GM23338 (cell line): ENCODE measurements around the gene SLC43A3. TPM values are rescaled to one million over a fixed set of nuclear protein-coding genes. Genes with fewer than 3 reads are reported as not detected.

Experiments
- ATAC-seq: fragments of 200-7000 bp; cut with Tn5 transposase; 3 replicates; pipeline ENCODE4 v1.9.1; 2020
- DNase-seq: peaks from one replicate; pipeline ENCODE4 v3.0.0-alpha.2; 2015; ENCODE audit warnings: low spot score
- H2AFZ ChIP-seq: fragments of 200-600 bp; sonication (generic); 2 replicates; pipeline ENCODE4 v1.8.0; 2016; ENCODE audit warnings: antibody characterized with exemption, mild to moderate bottlenecking, moderate library complexity
- H3F3A ChIP-seq: fragments of 200-600 bp; sonication (generic); replicated peaks from 2 replicates; pipeline ENCODE4 v1.8.0; 2017; ENCODE audit warnings: antibody characterized with exemption, mixed run types, low read depth
- H3K27ac ChIP-seq: fragments of 200-600 bp; sonication (generic); 2 replicates; pipeline ENCODE4 v1.6.1; 2016; ENCODE audit warnings: low read depth
- H3K27me3 ChIP-seq: fragments of 200-600 bp; sonication (generic); 2 replicates; pipeline ENCODE4 v1.8.0; 2016; ENCODE audit warnings: mild to moderate bottlenecking, mixed run types, moderate library complexity; ENCODE audit not compliant: insufficient read depth
- H3K36me3 ChIP-seq: fragments of 200-600 bp; sonication (generic); 2 replicates; pipeline ENCODE4 v1.8.0; 2016; ENCODE audit warnings: mild to moderate bottlenecking; ENCODE audit not compliant: insufficient read depth
- H3K4me1 ChIP-seq: fragments of 200-600 bp; sonication (generic); 2 replicates; pipeline ENCODE4 v1.8.0; 2016; ENCODE audit warnings: mild to moderate bottlenecking, moderate library complexity; ENCODE audit not compliant: insufficient read depth
- H3K4me2 ChIP-seq: fragments of 200-600 bp; sonication (generic); 2 replicates; pipeline ENCODE4 v1.7.1; 2017; ENCODE audit warnings: mixed run types
- H3K4me3 ChIP-seq: fragments of 200-600 bp; sonication (generic); 2 replicates; pipeline ENCODE4 v1.6.1; 2016; ENCODE audit warnings: mixed run types
- H3K79me2 ChIP-seq: fragments of 200-600 bp; sonication (generic); replicated peaks from 2 replicates; pipeline ENCODE4 v1.8.0; 2017; ENCODE audit warnings: mild to moderate bottlenecking; ENCODE audit not compliant: insufficient read depth
- H3K9me2 ChIP-seq: fragments of 200-600 bp; sonication (generic); 2 replicates; pipeline ENCODE4 v1.8.0; 2017; ENCODE audit not compliant: insufficient read depth
- H4K20me1 ChIP-seq: fragments of 200-600 bp; sonication (generic); replicated peaks from 2 replicates; pipeline ENCODE4 v1.8.0; 2017; ENCODE audit warnings: mild to moderate bottlenecking; ENCODE audit not compliant: insufficient read depth
- H3K27ac Mint-ChIP-seq: 2 replicates; pipeline ENCODE4 v1.8.0; 2020; ENCODE audit warnings: inconsistent platforms, mild to moderate bottlenecking, moderate library complexity, mixed read lengths
- H3K27me3 Mint-ChIP-seq: 3 replicates; pipeline ENCODE4 v1.8.0; 2022; ENCODE audit warnings: low read depth, mild to moderate bottlenecking, moderate library complexity, mixed read lengths, inconsistent platforms; ENCODE audit not compliant: insufficient read depth, poor library complexity
- H3K36me3 Mint-ChIP-seq: 3 replicates; pipeline ENCODE4 v1.8.0; 2021; ENCODE audit warnings: low read depth, mild to moderate bottlenecking, inconsistent platforms, moderate library complexity, mixed read lengths
- H3K4me1 Mint-ChIP-seq: 3 replicates; pipeline ENCODE4 v1.8.0; 2020; ENCODE audit warnings: mild to moderate bottlenecking, inconsistent platforms, mixed read lengths
- H3K4me3 Mint-ChIP-seq: 3 replicates; pipeline ENCODE4 v1.8.0; 2021; ENCODE audit warnings: moderate library complexity, mild to moderate bottlenecking, inconsistent platforms, mixed read lengths
- H3K9me3 Mint-ChIP-seq: 3 replicates; pipeline ENCODE4 v1.8.0; 2020; ENCODE audit warnings: moderate library complexity, mild to moderate bottlenecking, inconsistent platforms, mixed read lengths
- CREB1 ChIP-seq: fragments of 250-450 bp; sonication (Bioruptor Pico); IDR thresholded peaks from 2 replicates; pipeline ENCODE4 v1.5.0; 2020; ENCODE audit warnings: low read depth, mild to moderate bottlenecking, moderate library complexity
- CTCF ChIP-seq, 2 experiments: fragments of 200-600 bp in 1 of 2; sonication (generic) in 1 of 2; conservative IDR thresholded peaks; 2 replicates each; pipeline versions ENCODE4 v1.5.1 to v1.6.1; 2016 to 2017; ENCODE audit warnings: antibody characterized with exemption in 2 of 2, low read depth in 2 of 2, mild to moderate bottlenecking in 2 of 2, moderate library complexity in 1 of 2
- ETS1 ChIP-seq: IDR thresholded peaks from 2 replicates; pipeline ENCODE4 v1.6.1; 2016; ENCODE audit warnings: antibody characterized with exemption
- EZH2 ChIP-seq: fragments of 200-600 bp; sonication (generic); IDR thresholded peaks from one replicate; pipeline ENCODE4 v1.8.0; 2017; ENCODE audit warnings: antibody characterized with exemption, mild to moderate bottlenecking, low read depth; ENCODE audit not compliant: unreplicated experiment
- JUNB ChIP-seq: IDR thresholded peaks from one replicate; pipeline ENCODE4 v1.6.1; 2016; ENCODE audit warnings: antibody characterized with exemption; ENCODE audit not compliant: unreplicated experiment
- NANOG ChIP-seq: IDR thresholded peaks from 2 replicates; pipeline ENCODE4 v1.6.1; 2016; ENCODE audit warnings: antibody characterized with exemption, borderline replicate concordance
- POLR2AphosphoS5 ChIP-seq: IDR thresholded peaks from 2 replicates; pipeline ENCODE4 v1.6.1; 2016; ENCODE audit warnings: antibody characterized with exemption, low read depth
- STAT1 ChIP-seq: IDR thresholded peaks from one replicate; pipeline ENCODE4 v1.6.1; 2016; ENCODE audit warnings: antibody characterized with exemption; ENCODE audit not compliant: unreplicated experiment
- ZNF114 ChIP-seq: fragments of 250-450 bp; sonication (Bioruptor Pico); IDR thresholded peaks from 2 replicates; pipeline ENCODE4 v1.5.0; 2020; ENCODE audit warnings: mild to moderate bottlenecking, moderate library complexity
- ZNF331 ChIP-seq: fragments of 250-450 bp; sonication (Bioruptor Pico); IDR thresholded peaks from 2 replicates; pipeline ENCODE4 v1.5.0; 2020; ENCODE audit warnings: low read depth, mild to moderate bottlenecking, moderate library complexity
- ZNF462 ChIP-seq: fragments of 250-450 bp; sonication (Bioruptor Pico); IDR thresholded peaks from 2 replicates; pipeline ENCODE4 v1.5.0; 2020; ENCODE audit warnings: mild to moderate bottlenecking, moderate library complexity
- polyA plus RNA-seq: library from polyadenylated mRNA; unstranded; fragments of >200 nt; fragmentation: Nextera tagmentation; extraction: Ambion mirVana; gene quantifications from 2 replicates; pipeline ENCODE4 v1.2.1, GENCODE V29; 2016
- total RNA-seq: library from RNA; depleted of rRNA; stranded (reverse); fragments of >200 nt; shearing (Covaris generic); gene quantifications from 2 replicates; pipeline ENCODE4 v1.2.3, GENCODE V29; 2014

The SLC43A3 gene
- total and polyA plus RNA-seq, 2 experiments from 2014 or later = 14.3 to 24.8 TPM

GRCh38 chr11:57428643-57429042 is 1.7 kb upstream of the SLC43A3 start (continued):
- TF ChIP-seq ETS1 (no peak), JUNB (no peak), STAT1 (no peak), POLR2AphosphoS5 (no peak), ZNF331 (CRISPR knock-in tag) (no peak), CREB1 (no peak), ZNF114 (CRISPR knock-in tag) (no peak)

GRCh38 chr11:57427727-57428082 is 784 bp upstream of the SLC43A3 start:
- DNase-seq = no peak

More at GRCh38 chr11:57427727-57428082, 784 bp upstream of the SLC43A3 start:
- H4K20me1 ChIP-seq = no peaks in the 10 kb centered on the region; the same call in 1 of the 2 replicates
- H3K4me1 ChIP-seq = peaks cover 15% of the 10 kb centered on the region
- Mint-ChIP-seq H3K9me3 (no peaks in the 10 kb centered on the region), H3K27ac (no peak overlapping the region), H3K27me3 (peaks cover 21% of the 10 kb centered on the region), H3K4me1 (peaks cover 21% of the 10 kb centered on the region), H3K36me3 (peaks cover 21% of the 10 kb centered on the region), H3K4me3 (peak overlapping the region; percentile 82)
- ATAC-seq = no peak
- peaks cover 13% of the 10 kb centered on the region; the same call in 1 of the 2 replicates for H3K27me3 ChIP-seq
- peak overlapping the region; percentile 95 for H2AFZ ChIP-seq
- H3F3A ChIP-seq = no peaks in the 10 kb centered on the region; the same call in 1 of the 2 replicates
- 0 out of 2 replicates have a peak, but pooled peaks cover 5% of the 10 kb centered on the region for H3K79me2 ChIP-seq
- no peaks in the 10 kb centered on the region for H3K9me2 ChIP-seq
- no peak overlapping the region for H3K4me2 ChIP-seq
- H3K27ac ChIP-seq = no peak overlapping the region
- TF ChIP-seq STAT1 (no peak), ETS1 (no peak), ZNF331 (CRISPR knock-in tag) (no peak), EZH2 (no peak), ZNF114 (CRISPR knock-in tag) (no peak), NANOG (no peak), CTCF (conservative IDR thresholded peaks at IDR 0.05; ENCODE audit: low read depth in 2 of 2) (no peak), POLR2AphosphoS5 (no peak), ZNF462 (CRISPR knock-in tag) (no peak)
- no peaks in the 10 kb centered on the region; the same call in 1 of the 2 replicates for H3K36me3 ChIP-seq
- no peak overlapping the region; the same call in 1 of the 2 replicates for H3K4me3 ChIP-seq
